A673 (cell line): ENCODE results near the gene CXCR5. TPM values are rescaled to one million over a fixed set of nuclear protein-coding genes. Genes with fewer than 3 reads are reported as not detected.
"Not testable (repeated sequence)": the region's sequence is repeated elsewhere in the genome, so short reads cannot be mapped to it uniquely, and the experiment has no call there.

ENCODE experiments used
- BruUV-seq: library from RNA; stranded (reverse); fragments of 400-500 nt; replicated peaks from 2 replicates; lab custom pipeline; 2021; lab: Mats Ljungman, UMichigan
- CTCF ChIA-PET: fragments of 300-600 bp; sonication (Branson Sonifier 250); formaldehyde crosslinking; loops from one replicate; lab custom pipeline; 2022; ENCODE audit warnings: antibody characterized with exemption; lab: Charles Lee
- POLR2A ChIA-PET: fragments of 300-600 bp; sonication (Branson Sonifier 250); formaldehyde crosslinking; loops from one replicate; lab custom pipeline; 2022; ENCODE audit warnings: antibody characterized with exemption; ENCODE audit not compliant: low non-redundant PET; lab: Charles Lee
- DNase-seq: peaks from one replicate; pipeline ENCODE4 v3.0.0-alpha.2; 2015; ENCODE audit warnings: low spot score
- H3K27ac ChIP-seq: fragments of 200-600 bp; sonication (generic); 2 replicates; pipeline ENCODE4 v1.5.1; 2016; ENCODE audit warnings: mixed run types, low read depth, mild to moderate bottlenecking, mixed read lengths, antibody characterized with exemption, low read length; ENCODE audit not compliant: poor library complexity, severe bottlenecking
- H3K27me3 ChIP-seq: fragments of 200-600 bp; sonication (generic); replicated peaks from 2 replicates; pipeline ENCODE4 v1.6.1; 2017; ENCODE audit warnings: mixed run types, low read depth, mild to moderate bottlenecking, mixed read lengths, antibody characterized with exemption, low read length; ENCODE audit not compliant: insufficient read depth, poor library complexity
- H3K36me3 ChIP-seq: fragments of 200-600 bp; sonication (generic); 2 replicates; pipeline ENCODE4 v1.6.1; 2016; ENCODE audit warnings: mixed run types, mild to moderate bottlenecking, mixed read lengths, antibody characterized with exemption, low read length; ENCODE audit not compliant: insufficient read depth, poor library complexity, severe bottlenecking
- H3K4me1 ChIP-seq: fragments of 200-600 bp; sonication (generic); 2 replicates; pipeline ENCODE4 v1.6.1; 2017; ENCODE audit warnings: mixed run types, mild to moderate bottlenecking, mixed read lengths, antibody characterized with exemption, low read length; ENCODE audit not compliant: insufficient read depth, poor library complexity, severe bottlenecking
- H3K4me3 ChIP-seq: fragments of 200-600 bp; sonication (generic); 2 replicates; pipeline ENCODE4 v1.5.1; 2016; ENCODE audit warnings: low read depth, mixed run types, mild to moderate bottlenecking, mixed read lengths, low read length; ENCODE audit not compliant: poor library complexity, severe bottlenecking
- H3K9me3 ChIP-seq: fragments of 200-600 bp; sonication (generic); 2 replicates; pipeline ENCODE4 v1.6.1; 2016; ENCODE audit warnings: mixed run types, low read depth, mild to moderate bottlenecking, mixed read lengths, antibody characterized with exemption, low read length; ENCODE audit not compliant: poor library complexity, severe bottlenecking
- CTCF ChIP-seq: fragments of 300-800, 200-600 bp; sonication (generic); conservative IDR thresholded peaks from 2 replicates; pipeline ENCODE4 v1.5.1; 2017; ENCODE audit warnings: low read depth, mild to moderate bottlenecking, antibody characterized with exemption, low read length, moderate library complexity, mixed read lengths
- EZH2 ChIP-seq: fragments of 200-600 bp; sonication (generic); IDR thresholded peaks from 2 replicates; pipeline ENCODE4 v1.6.1; 2017; ENCODE audit warnings: borderline replicate concordance, low read depth, mild to moderate bottlenecking, mixed read lengths, antibody characterized with exemption, low read length; ENCODE audit not compliant: poor library complexity, severe bottlenecking
- intact Hi-C: fragments of 100-400 bp; cut with micrococcal nuclease; formaldehyde crosslinking; loops from one replicate; pipeline ENCODE4 v1.10.0; 2022; ENCODE audit not compliant: unreplicated experiment
- total RNA-seq: library from RNA; stranded (reverse); gene quantifications from 2 replicates; pipeline ENCODE4 v1.2.3, GENCODE V29; 2021

CXCR5 gene
- total RNA-seq, 1 experiment from 2014 or later = not detected

- BruUV-seq = no TSS peak
- ChIA-PET POLR2A (no interaction called here), CTCF (no interaction called here)
- H3K27me3 ChIP-seq = no peaks in the 10 kb centered on the region
- intact Hi-C loops = no loop called here
- DNase-seq = no peak
- H3K36me3 ChIP-seq = no peaks in the 10 kb centered on the region
- H3K4me3 ChIP-seq = no peak overlapping the region
- no peaks in the 10 kb centered on the region for H3K4me1 ChIP-seq
- no peaks in the 10 kb centered on the region for H3K9me3 ChIP-seq
- H3K27ac ChIP-seq = no peak overlapping the region
- TF ChIP-seq CTCF (no peak), EZH2 (no peak)
These were observed 44.7 kb upstream of the CXCR5 start for GRCh38 chr11:118838905-118839553.

GRCh38 chr11:118841469-118842242, 42.0 kb upstream of the CXCR5 start:
- Histone ChIP-seq H3K9me3 (no peaks in the 10 kb centered on the region), H3K36me3 (no peaks in the 10 kb centered on the region), H3K27me3 (no peaks in the 10 kb centered on the region), H3K27ac (no peak overlapping the region), H3K4me3 (no peak overlapping the region), H3K4me1 (no peaks in the 10 kb centered on the region)
- TF ChIP-seq CTCF (no peak), EZH2 (no peak)
- CTCF ChIA-PET = no interaction called here
- intact Hi-C loops = no loop called here
- DNase-seq = no peak
- BruUV-seq = no TSS peak
- POLR2A ChIA-PET = no interaction called here

GRCh38 chr11:118842369-118842768, 41.3 kb upstream of the CXCR5 start:
- no peaks in the 10 kb centered on the region for H3K9me3 ChIP-seq
- TF ChIP-seq CTCF = no peak
- TF ChIP-seq EZH2 = no peak
- POLR2A ChIA-PET = no interaction called here
- H3K27ac ChIP-seq = no peak overlapping the region
- CTCF ChIA-PET = no interaction called here
- intact Hi-C loops = no loop called here
- no peak for DNase-seq
- H3K36me3 ChIP-seq = no peaks in the 10 kb centered on the region
- no peak overlapping the region for H3K4me3 ChIP-seq
- no TSS peak for BruUV-seq
- no peaks in the 10 kb centered on the region for H3K4me1 ChIP-seq
- no peaks in the 10 kb centered on the region for H3K27me3 ChIP-seq

GRCh38 chr11:118842843-118843242, 40.8 kb upstream of the CXCR5 start:
- intact Hi-C loops, H3K4me3 ChIP-seq, H3K4me1 ChIP-seq, H3K27ac ChIP-seq, BruUV-seq, DNase-seq, CTCF ChIA-PET, H3K36me3 ChIP-seq, POLR2A ChIA-PET, H3K9me3 ChIP-seq, H3K27me3 ChIP-seq: not testable (repeated sequence)
